Upper lobe of left lung (tissue), 6 donors: ENCODE data around the gene ZSCAN10. TPM values are rescaled to one million over a fixed set of nuclear protein-coding genes. Genes with fewer than 3 reads are reported as not detected.
"Not testable (repeated sequence)": the region's sequence is repeated elsewhere in the genome, so short reads cannot be mapped to it uniquely, and the experiment has no call there.

ENCODE experiments used
- ATAC-seq, 2 donors: fragments of 200-7000 bp; cut with Tn5 transposase; one replicate each; pipeline ENCODE4 v1.9.1; 2022; ENCODE audit warnings: mild to moderate bottlenecking in 2 of 2, moderate library complexity in 2 of 2; ENCODE audit not compliant: low FRiP score in 2 of 2
- DNase-seq, 2 donors: peaks; one replicate each; pipeline ENCODE4 v3.0.0-alpha.2; 2019 to 2020
- H3K27ac ChIP-seq, 4 donors: fragments of 200-600 bp; sonication (generic); one replicate each; pipeline ENCODE4 v1.5.1; 2016 to 2019
- H3K27me3 ChIP-seq, 4 donors: fragments of 200-600 bp; sonication (generic); one replicate each; pipeline ENCODE4 v1.5.1; 2017 to 2019
- H3K36me3 ChIP-seq, 4 donors: fragments of 200-600 bp; sonication (generic); one replicate each; pipeline ENCODE4 v1.5.1; 2016 to 2019
- H3K4me1 ChIP-seq, 4 donors: fragments of 200-600 bp; sonication (generic); one replicate each; pipeline ENCODE4 v1.5.1; 2018 to 2019
- H3K4me3 ChIP-seq, 4 donors: fragments of 200-600 bp; sonication (generic); one replicate each; pipeline ENCODE4 v1.5.1; 2017 to 2019; ENCODE audit warnings: mild to moderate bottlenecking in 2 of 4, moderate library complexity in 1 of 4
- H3K9me3 ChIP-seq, 4 donors: fragments of 200-600 bp; sonication (generic); one replicate each; pipeline ENCODE4 v1.5.1; 2018 to 2019
- EP300 ChIP-seq, 4 donors: sonication (generic); formaldehyde crosslinking; IDR thresholded peaks; one replicate each; pipeline ENCODE4 v1.5.1; 2017; ENCODE audit warnings: antibody characterized with exemption in 4 of 4, control low read depth in 2 of 4
- POLR2A ChIP-seq, 4 donors: fragments of 450-650 bp; IDR thresholded peaks; one replicate each; pipeline ENCODE4 v1.5.1; 2016 to 2017; ENCODE audit warnings: antibody characterized with exemption in 4 of 4, mild to moderate bottlenecking in 2 of 4
- POLR2AphosphoS5 ChIP-seq, 2 donors: sonication (generic); formaldehyde crosslinking; IDR thresholded peaks; one replicate each; pipeline ENCODE4 v1.5.1; 2017; ENCODE audit warnings: antibody characterized with exemption in 2 of 2
- WGBS, 2 donors: methylation state at CpG; one replicate each; pipeline ENCODE4 v1.1.5; 2017 to 2018; 5-methylcytosine and 5-hydroxymethylcytosine counted together
- total RNA-seq, 6 donors: library from RNA; depleted of rRNA in 4 of 6; stranded (reverse); fragments of >200 nt in 4 of 6; gene quantifications; one replicate each; pipeline versions ENCODE4 v1.1.0 to v1.2.1, GENCODE V29; 2016 to 2021
- TF ChIP-seq, protein P1 (sequence below), 6 experiments: fragments of 450-650 bp in 4 of 6; fragments of 200-600 bp in 2 of 6; sonication (generic) in 2 of 6; IDR thresholded peaks; one replicate each; pipeline ENCODE4 v1.5.1; 2016 to 2019; ENCODE audit warnings: antibody characterized with exemption in 6 of 6
- donor health status: DM: no; HTN: no; CAD: no; lungs with moderate emphysema.
- donor health status: DM: no; HTN: yes; CAD: no; lungs with severe emphysema.

Gene ZSCAN10
- total RNA-seq, 6 donors from 2014 or later = 0.17 to 1.0 (median 0.28) TPM; not detected in 2

DNA sequence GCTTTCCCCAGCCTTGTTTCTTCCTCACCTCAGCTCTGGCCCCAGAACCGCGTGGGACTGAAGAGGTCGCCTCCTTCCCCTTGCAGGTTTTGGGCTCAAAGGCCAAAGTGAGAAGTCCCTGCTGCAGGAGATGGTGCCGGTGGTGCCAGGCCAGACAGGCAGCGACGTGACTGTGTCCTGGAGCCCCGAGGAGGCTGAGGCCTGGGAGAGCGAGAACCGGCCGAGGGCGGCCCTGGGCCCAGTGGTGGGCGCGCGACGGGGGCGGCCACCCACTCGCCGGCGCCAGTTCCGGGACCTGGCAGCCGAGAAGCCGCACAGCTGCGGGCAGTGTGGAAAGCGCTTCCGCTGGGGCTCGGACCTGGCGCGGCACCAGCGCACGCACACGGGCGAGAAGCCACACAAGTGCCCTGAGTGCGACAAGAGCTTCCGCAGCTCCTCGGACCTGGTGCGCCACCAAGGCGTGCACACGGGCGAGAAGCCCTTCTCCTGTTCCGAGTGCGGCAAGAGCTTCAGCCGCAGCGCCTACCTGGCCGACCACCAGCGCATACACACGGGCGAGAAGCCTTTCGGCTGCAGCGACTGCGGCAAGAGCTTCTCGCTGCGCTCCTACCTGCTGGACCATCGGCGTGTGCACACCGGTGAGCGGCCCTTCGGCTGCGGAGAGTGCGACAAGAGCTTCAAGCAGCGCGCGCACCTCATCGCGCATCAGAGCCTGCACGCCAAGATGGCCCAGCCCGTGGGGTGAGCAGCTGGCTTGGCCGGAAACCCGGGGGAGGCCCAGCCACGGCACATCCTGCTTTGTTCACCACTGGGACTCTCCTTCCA lies 41.7 kb upstream of the ZSCAN10 start:
- Histone ChIP-seq H3K36me3 (peaks cover 3 to 47% (median 34%) of the 10 kb centered on the region in 4 donors), H3K9me3 (no peaks in the 10 kb centered on the region), H3K27me3 (no peaks in the 10 kb centered on the region), H3K4me1 (peaks cover 3 to 6% (median 4%) of the 10 kb centered on the region in 4 donors), H3K27ac (no peak overlapping the region), H3K4me3 (no peak overlapping the region)
- 93 to 96% methylated on average over 52 to 64 of the region's 69 CpGs for WGBS, 2 donors
- DNase-seq (peak in 1 of 2 donors; percentile 83), ATAC-seq (no peak)
- TF ChIP-seq EP300 (IDR thresholded peaks at IDR 0.05) (no peak), POLR2A (IDR thresholded peaks at IDR 0.05) (no peak), POLR2AphosphoS5 (IDR thresholded peaks at IDR 0.05) (no peak)
- TF ChIP-seq, protein P1, sequence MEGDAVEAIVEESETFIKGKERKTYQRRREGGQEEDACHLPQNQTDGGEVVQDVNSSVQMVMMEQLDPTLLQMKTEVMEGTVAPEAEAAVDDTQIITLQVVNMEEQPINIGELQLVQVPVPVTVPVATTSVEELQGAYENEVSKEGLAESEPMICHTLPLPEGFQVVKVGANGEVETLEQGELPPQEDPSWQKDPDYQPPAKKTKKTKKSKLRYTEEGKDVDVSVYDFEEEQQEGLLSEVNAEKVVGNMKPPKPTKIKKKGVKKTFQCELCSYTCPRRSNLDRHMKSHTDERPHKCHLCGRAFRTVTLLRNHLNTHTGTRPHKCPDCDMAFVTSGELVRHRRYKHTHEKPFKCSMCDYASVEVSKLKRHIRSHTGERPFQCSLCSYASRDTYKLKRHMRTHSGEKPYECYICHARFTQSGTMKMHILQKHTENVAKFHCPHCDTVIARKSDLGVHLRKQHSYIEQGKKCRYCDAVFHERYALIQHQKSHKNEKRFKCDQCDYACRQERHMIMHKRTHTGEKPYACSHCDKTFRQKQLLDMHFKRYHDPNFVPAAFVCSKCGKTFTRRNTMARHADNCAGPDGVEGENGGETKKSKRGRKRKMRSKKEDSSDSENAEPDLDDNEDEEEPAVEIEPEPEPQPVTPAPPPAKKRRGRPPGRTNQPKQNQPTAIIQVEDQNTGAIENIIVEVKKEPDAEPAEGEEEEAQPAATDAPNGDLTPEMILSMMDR (IDR thresholded peaks at IDR 0.05) = no peak

DNA sequence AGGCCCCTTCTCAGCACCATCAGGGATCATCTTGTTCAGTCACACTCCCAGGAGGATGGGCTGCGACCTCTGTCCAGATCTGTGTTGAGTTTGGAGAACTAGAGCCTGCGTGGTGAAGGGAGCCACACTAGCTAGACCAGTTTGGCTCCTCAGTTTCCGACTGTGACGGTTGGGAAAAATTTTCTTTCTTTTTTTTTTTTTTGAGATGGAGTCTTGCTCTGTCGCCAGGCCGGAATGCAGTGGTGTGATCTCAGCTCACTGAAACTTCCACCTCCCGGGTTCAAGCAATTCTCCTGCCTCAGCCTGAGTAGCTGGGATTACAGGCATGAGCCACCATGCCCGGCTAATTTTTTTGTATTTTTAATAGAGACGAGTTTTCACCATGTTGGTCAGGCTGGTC lies 40.5 kb upstream of the ZSCAN10 start:
- H3K36me3 ChIP-seq = peaks cover 3 to 47% (median 34%) of the 10 kb centered on the region in 4 donors
- not testable (repeated sequence) for ATAC-seq, DNase-seq, H3K4me1 ChIP-seq, H3K9me3 ChIP-seq, H3K4me3 ChIP-seq, H3K27me3 ChIP-seq, H3K27ac ChIP-seq
- 90 to 91% methylated on average over 9 of the region's 9 CpGs for WGBS, 2 donors

DNA sequence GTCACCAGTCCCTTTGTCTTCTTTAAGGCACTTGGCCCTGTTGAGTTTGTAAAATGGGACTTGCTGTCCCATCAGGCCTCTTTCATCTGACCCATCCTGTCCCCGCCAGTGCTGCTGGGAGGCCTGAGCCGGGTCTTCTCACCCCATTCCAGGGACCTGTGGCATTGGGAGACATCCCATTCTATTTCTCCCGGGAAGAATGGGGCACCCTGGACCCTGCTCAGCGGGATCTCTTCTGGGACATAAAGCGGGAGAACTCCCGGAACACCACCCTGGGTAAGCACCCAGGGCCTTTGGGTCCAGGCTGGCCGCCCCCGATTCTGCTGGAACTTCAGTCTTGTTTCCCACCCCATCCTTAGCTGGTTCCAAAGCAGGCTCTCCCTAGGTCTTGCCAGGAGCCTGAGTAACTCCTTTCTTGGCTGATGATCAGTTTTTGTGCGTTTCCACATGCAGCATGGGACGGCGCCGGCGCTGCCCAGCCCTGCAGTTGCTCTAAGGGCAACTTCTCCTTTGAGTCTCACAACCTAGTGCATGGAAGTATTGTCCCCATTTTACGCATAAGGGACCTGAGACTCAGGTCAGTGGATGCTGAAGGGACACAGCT lies 39.8 kb upstream of the ZSCAN10 start:
- Histone ChIP-seq H3K36me3 (peaks cover 3 to 47% (median 34%) of the 10 kb centered on the region in 4 donors), H3K4me1 (peaks cover 7 to 12% (median 11%) of the 10 kb centered on the region in 4 donors), H3K9me3 (no peaks in the 10 kb centered on the region), H3K27me3 (no peaks in the 10 kb centered on the region), H3K4me3 (no peak overlapping the region), H3K27ac (no peak overlapping the region)
- WGBS, 2 donors = 88% methylated on average over 8 to 14 of the region's 14 CpGs
- TF ChIP-seq POLR2A (IDR thresholded peaks at IDR 0.05) (no peak), EP300 (IDR thresholded peaks at IDR 0.05) (no peak), POLR2AphosphoS5 (IDR thresholded peaks at IDR 0.05) (no peak)
- TF ChIP-seq, protein P1 (IDR thresholded peaks at IDR 0.05) = no peak
- peak in 1 of 2 donors; percentile 72 for DNase-seq
- ATAC-seq = no peak

DNA sequence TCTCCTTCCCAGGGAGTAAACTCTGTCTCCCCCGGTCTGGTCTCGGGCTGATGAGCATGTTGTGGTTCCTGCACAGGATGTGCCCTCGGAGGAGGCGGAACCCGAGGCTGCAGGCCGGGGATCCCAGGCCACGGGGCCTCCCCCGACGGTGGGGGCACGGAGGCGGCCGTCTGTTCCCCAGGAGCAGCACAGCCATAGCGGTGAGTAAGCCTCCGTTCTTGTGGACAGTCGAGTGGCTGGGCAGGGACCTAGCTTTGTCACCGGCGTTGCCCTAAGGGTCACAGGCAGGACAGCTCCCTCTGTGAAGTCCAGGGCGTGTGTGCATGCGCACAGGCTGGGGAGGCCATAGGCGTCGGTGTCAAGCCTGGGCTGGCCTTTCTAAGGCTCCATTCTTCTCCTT lies 39.2 kb upstream of the ZSCAN10 start:
- TF ChIP-seq POLR2A (IDR thresholded peaks at IDR 0.05) (no peak), EP300 (IDR thresholded peaks at IDR 0.05) (no peak), POLR2AphosphoS5 (IDR thresholded peaks at IDR 0.05) (no peak)
- TF ChIP-seq, protein P1 (IDR thresholded peaks at IDR 0.05) = no peak
- peak in 1 of 2 donors; percentile 76 for DNase-seq
- no peak overlapping the region for H3K27ac ChIP-seq
- 92 to 94% methylated on average over 2 to 12 of the region's 21 CpGs for WGBS, 2 donors
- H3K9me3 ChIP-seq = no peaks in the 10 kb centered on the region
- H3K36me3 ChIP-seq = peaks cover 3 to 47% (median 34%) of the 10 kb centered on the region in 4 donors
- ATAC-seq = no peak
- no peaks in the 10 kb centered on the region for H3K27me3 ChIP-seq
- peaks cover 11 to 18% (median 17%) of the 10 kb centered on the region in 4 donors for H3K4me1 ChIP-seq
- H3K4me3 ChIP-seq = no peak overlapping the region

GRCh38 chr16:3137267-3137666 lies 38.2 kb upstream of the ZSCAN10 start:
- Histone ChIP-seq H3K4me1 (peaks cover 17 to 26% (median 22%) of the 10 kb centered on the region in 4 donors), H3K27ac (no peak overlapping the region), H3K36me3 (peaks cover 3 to 41% (median 27%) of the 10 kb centered on the region in 4 donors), H3K4me3 (no peak overlapping the region), H3K9me3 (no peaks in the 10 kb centered on the region), H3K27me3 (no peaks in the 10 kb centered on the region)
- DNase-seq (peak in 1 of 2 donors; percentile 73), ATAC-seq (no peak)
- 97 to 100% methylated on average over 3 to 13 of the region's 13 CpGs for WGBS, 2 donors
- TF ChIP-seq, protein P1 (IDR thresholded peaks at IDR 0.05) = no peak
- TF ChIP-seq POLR2A (IDR thresholded peaks at IDR 0.05) = no peak
- TF ChIP-seq EP300 (IDR thresholded peaks at IDR 0.05) = no peak
- TF ChIP-seq POLR2AphosphoS5 (IDR thresholded peaks at IDR 0.05) = no peak
